HG02943 (cell line): ENCODE results near the gene C1orf232.

Source experiments
- ATAC-seq: cut with Tn5 transposase; IDR thresholded peaks from one replicate; pipeline ENCODE4 v1.9.1; 2021; ENCODE audit warnings: mild to moderate bottlenecking, low read depth, moderate library complexity; ENCODE audit not compliant: unreplicated experiment

Gene C1orf232

DNA sequence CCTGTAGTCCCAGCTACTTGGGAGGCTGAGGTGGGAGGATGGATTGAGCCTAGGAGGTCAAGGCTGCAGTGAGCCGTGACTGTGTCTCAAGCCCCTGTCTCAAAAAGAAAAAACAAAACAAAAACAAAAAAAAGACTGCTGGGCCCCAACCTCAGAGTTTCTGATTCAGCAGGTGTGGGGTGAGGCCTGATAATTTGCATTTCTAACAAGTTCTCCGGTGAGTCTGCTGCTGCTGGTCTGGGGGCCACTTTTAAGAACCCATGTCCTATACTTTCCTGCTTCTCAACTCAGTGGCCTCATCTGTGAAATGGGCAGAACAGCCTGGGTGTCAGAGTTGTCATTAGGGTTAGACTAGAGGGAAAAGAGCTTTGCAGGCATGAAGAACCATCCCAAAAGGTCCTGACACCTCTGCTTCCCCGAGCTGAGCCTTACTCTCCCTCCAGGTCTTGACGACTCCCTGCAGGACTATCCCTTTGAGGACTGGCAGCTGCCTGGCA, 11.3 kb upstream of the C1orf232 start:
- ATAC-seq, result no peak

DNA sequence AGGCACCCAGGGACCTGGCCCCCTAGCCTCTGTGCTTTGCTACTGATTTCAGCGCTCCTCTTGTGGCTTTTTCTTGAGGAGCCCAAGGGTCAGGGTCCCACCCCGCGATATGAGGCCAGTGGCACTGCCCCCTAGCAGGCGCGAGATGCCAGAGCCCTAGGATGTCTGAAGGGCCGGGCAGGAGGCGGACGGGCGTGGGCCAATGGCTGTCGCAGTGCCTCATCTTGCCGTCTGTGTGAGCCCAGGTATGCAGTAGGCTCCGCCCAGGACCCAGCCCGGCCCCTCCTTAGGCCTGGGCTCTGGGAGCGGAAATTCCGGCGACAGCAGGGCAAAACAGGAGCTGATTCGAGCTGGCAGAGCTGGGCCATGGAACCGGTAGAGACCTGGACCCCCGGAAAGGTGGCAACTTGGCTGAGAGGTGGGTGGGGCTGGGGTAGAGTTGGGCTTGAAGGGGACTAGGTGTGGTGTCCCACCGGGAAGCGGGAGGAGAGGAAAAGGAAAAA, 8.5 kb upstream of the C1orf232 start, which contains the start of gene CNKSR1:
CNKSR1 (plus strand) TSS at position 310 of the 503 bp plus-strand sequence; CDS start at position 367, 57 bp downstream.
- ATAC-seq, result no peak

DNA sequence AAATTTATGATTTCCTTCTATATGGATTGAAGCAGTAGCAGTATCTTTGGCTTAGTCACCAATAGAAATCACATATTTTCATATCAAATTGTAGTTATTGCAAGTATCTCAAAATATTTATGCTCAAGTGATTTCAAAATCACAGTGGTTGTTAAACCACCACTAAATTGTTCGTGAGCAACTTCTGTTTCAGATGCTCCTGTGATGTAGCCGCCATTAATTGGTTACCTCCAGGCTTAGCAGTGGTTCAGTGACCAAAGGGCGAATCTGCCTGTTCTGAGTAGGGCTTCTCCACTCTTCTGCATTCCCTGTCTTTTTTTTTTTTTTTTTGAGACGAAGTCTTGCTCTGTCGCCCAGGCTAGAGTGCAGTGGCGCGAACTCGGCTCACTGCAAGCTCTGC, 6.6 kb upstream of the C1orf232 start:
- ATAC-seq, result no peak

DNA sequence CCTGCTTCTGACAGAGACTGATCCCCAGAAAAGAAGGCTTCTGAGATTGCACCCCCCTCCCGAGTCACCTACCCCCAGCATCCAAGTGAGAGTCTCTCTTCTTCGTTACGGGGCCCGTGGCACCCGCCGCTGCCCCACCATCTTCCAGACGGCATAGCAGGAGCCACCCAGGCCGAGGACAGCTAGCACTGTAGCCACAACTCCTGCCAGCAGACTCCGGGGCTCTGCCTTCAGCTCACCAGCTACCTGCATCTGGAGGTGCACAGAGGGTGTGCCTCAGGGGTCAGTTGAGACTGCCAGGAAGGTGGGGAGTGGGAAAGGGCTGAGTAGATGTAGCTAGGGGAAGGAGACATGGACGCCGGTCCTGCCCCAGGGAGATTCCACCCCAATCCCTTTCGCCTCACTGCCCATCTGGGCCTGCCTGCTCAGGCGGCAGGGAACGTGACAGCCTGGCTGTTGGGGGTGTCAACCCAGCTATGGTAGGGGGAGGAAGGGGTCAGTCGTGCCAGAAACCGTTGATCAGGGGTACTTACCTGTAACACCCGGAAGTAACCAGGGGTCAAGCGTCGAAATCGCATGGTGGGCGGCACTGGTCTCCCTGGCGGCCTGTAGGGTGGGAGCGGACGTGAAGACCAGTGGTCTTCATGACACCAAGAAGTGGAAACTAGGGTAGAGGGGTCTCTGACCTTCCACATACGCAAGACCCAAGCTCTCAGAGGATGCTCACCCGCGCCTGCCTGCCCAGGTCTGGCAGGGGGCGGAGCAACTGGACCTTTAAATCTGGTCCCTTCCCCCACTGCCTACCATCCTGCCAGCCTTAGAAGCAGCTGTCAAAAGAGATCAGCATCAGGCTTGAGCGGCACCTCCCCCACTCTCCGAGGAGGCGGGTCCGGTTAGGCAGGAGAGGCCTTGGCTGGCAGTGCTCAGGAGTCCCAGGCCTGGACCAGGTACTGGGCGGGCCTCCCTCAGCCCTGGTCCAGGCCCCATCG, 2.6 kb upstream of the C1orf232 start, which contains the start of gene ZNF593OS:
ZNF593OS (minus strand) TSS at position 749 of the 989 bp plus-strand sequence; CDS start at position 578, 171 bp downstream.
- ATAC-seq, result no peak

DNA sequence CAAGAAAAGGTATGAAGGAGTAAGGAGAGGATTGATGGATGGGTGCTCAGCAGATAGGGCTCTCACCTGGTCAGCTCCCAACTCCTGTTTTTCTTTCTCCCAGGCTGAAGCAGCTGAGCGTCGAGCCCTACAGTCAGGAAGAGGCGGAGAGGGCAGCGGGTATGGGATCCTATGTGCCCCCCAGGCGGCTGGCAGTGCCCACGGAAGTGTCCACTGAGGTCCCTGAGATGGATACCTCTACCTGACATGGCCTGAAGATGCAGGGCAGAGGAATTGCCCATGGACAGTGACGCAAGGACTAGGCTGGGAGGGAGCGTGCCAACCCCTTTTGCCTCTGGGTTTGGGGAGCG, 1.7 kb upstream of the C1orf232 start:
- ATAC-seq, result no peak

DNA sequence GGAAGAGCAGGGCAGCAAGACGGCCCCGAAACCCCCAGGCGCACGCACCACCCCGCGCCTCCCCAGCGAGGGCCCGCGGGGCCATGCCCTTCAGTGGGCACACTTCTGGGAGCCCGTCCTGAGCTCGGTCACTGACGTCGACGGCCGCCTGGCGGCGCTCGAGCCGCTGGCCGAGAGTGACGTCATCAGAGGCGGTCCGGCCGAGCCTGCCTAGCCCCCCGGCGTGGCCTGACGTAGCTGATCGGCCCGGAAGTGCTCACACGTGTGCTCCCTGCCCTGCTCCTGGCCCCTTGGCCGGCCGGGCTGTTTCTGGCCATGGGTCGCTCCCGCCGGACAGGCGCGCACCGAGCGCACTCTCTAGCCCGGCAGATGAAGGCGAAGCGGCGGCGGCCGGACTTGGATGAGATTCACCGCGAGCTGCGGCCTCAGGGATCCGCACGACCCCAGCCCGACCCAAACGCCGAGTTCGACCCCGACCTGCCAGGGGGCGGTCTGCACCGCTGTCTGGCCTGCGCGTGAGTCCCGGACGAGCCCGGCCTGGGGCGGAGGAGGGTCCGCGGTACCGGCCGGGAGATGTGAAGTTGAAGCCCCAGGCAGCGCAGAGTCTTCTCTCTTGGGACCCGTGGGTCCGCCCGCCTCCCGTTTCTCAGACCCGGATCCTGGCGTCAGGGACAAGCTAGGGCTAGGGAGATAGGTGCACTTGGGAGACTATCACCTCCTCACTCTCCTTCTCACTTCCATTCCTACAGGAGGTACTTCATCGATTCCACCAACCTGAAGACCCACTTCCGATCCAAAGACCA, 1.1 kb upstream of the C1orf232 start, which contains the start of gene ZNF593:
ZNF593 (plus strand) TSS at position 240 of the 803 bp plus-strand sequence; CDS start at position 316, 76 bp downstream.
- ATAC-seq, result peak; percentile 75

DNA sequence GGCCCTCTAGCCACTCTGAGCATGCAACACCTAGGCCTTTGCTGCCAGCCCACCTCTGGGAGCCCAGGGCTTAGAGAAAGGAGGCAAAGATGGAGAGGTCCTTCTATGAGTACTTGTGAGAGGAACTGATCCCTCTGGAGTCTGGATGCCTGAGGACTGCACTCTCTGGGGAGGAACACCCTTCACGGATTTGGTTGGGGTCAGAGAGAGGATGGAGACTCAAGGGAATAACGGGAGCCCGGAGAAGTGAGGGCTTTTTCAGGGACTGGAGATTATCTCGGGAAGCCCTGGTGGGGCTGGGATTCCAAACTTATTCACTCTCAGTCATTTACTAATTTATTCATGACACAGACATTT, 413 bp upstream of the C1orf232 start:
- ATAC-seq, result no peak

DNA sequence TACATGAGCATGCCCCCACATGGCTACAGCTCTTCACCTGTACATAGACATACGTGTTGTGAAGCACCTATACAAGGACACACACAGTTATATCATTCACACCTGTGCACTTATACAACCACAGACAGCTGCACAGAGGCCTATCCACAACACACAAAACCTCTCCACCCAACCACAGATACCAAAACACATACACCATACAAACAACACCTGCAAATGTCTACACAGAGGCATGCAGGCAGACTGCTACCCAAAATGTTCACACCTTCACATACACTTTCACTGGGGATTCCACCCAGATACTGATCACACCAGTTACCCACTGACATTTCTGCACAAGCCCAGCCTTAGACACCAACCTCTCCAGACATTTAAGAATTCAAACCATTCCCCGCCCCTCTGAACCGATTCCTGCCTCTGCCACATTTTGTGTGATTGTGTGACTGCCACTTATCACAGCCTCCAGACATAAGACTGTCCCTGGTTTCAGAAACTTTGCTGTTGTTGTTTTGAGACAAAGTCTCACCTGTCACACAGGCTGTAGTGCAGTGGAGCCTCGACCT, 2.0 kb downstream of the C1orf232 start:
- no peak for ATAC-seq

DNA sequence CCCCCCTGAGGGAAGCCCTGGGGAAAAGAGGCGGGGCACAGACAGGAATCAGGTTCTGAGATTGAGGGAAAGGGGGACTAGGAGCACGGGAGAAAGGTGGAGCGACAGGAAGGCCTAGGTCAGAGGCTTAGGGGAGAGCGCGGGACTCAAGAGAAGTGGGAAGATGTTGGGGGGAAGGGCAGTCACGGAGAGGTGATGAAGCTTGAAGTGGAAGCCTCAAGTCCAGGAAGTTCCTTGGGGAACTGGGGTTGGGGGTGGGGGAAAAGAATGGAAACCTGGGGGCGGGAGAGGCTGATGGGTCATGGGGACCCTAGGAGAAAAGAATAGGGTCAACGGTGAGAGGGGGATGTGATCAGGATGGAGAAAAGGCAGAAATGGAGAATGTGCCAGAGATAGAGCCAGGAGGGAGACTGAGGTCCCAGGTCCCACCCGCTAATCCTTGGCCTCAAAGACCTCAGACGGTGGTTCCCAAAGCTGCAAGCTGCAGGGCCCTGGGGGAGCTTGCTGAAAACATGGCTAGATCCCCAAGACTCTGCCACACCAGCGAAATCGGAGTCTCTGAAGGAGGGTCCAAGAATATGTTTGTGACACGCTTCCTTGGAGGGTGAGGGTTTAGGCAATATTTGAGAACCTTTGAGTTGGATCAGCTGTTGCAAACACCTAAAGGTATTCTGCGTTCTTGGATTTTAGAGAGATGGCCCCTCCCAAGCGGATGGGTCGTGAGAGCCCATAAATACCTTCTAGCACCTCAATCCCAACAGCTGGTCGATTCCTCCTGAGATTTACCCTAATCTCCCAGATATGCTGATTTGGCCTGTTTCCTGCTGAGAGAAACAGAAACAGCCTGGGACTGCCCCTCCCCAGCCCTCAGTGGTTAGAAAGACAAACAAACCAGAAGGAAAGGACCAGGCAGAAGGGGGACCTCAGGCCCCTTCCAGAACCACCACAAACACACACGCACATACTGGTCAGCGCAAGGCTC, 3.6 kb downstream of the C1orf232 start:
- no peak for ATAC-seq

DNA sequence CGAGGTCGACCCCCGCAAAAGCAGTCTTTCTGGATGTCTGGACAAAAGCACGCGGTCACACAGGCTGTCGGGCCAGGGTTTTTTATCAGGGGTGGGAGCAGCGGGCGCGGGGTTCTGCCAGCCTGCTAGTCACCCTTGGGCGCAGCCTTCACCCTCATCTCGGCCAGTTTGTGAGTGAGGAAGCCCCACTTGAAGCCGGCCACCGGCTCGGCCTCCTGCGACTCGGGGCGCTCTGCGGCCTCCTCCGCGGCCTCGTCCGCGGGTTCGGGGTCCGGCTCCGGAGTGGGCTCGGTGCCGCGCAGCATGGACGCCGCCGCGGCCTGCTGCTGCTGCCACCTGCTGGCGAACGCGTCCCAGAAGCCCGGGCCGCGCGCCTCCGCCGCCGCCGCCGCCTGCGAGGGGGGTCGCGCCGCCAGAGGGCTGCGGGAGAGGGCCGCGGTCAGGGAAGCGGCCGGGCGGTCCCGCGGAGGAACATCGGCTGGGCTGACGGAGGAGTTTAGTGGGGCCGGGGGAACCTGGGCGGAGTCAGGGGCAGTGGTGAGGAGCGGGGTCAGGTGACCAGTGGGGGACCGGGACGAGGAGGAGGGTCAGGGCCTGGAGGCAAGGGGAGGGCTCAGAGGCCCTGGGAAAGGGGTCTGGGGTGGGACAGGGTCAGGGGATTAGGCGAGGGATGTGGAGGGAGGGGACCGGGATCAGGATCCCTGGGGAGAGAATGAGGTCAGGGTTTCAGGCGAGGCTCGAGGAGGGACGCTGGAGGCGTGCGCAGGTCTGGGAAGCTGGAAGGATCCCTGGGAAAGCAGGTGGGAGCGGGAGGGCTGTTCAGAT, 4.5 kb downstream of the C1orf232 start:
- ATAC-seq, result no peak

DNA sequence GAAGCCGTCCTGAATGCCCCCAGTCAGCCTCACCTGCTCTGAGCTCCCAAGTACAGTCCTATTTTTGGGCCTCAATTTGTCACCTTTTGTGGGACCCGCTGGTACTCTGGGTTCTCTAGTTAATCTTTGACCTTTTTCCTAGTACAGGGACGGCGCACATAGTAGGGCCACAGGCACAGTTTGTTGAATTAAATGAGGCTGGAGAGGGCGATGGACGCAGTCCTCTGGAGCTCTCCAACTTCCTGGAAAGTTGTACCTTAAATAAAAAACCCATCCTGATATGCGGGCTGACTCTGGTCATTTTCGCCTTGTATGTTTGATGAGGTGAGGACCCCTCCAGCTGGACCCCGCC, 5.1 kb downstream of the C1orf232 start:
- no peak for ATAC-seq

DNA sequence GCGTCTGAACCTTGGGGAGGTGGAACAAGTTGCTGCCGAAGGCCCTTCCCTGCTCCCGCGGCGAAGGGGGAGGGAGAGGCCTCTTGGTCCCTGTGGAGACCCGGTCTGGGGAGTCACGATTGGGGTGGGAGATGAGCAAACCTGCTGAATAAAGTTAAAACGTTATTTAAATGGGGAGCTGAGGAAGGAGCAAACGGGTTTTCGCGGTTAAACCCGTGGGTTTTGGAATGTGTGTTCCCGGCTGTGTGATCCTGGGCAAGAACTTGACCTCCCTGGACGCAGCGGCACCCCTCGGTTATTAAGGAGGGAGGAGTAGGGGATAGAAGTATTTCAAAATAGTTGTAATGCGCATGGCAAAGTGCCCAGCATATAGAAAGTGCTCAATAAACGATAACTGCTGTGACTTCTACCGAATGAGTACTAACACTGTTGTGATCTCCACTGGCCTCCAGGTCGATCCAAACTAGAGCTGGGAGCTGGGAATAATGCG, 6.5 kb downstream of the C1orf232 start:
- no peak for ATAC-seq

DNA sequence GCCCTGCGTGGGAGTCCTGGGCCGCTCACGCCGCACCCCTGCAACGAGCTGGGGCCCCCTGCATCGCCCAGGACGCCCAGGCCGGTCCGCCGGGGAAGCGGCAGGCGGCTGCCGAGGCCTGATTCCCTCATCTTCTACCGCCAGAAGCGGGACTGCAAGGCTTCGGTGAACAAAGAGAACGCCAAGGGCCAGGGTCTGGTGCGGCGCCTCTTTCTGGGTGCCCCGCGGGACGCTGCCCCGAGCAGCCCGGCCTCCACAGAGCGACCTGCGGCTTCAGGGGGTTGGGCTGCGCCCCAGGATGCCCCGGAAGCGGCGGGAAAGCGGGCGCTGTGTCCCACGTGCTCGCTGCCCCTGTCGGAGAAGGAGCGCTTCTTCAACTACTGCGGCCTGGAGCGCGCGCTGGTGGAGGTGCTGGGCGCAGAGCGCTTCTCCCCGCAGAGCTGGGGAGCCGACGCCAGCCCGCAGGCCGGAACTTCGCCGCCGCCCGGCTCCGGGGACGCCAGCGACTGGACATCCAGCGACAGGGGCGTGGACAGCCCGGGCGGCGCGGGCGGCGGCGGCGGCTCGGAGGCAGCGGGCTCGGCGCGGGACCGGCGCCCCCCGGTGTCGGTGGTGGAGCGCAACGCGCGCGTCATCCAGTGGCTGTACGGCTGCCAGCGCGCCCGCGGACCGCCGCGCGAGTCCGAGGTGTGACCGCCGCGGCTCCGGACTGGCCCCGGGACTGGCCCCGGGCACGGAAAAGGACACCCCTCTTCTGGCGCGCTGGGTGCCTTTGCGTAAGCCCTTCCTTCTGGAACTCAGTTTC, 7.1 kb downstream of the C1orf232 start:
- no peak for ATAC-seq

DNA sequence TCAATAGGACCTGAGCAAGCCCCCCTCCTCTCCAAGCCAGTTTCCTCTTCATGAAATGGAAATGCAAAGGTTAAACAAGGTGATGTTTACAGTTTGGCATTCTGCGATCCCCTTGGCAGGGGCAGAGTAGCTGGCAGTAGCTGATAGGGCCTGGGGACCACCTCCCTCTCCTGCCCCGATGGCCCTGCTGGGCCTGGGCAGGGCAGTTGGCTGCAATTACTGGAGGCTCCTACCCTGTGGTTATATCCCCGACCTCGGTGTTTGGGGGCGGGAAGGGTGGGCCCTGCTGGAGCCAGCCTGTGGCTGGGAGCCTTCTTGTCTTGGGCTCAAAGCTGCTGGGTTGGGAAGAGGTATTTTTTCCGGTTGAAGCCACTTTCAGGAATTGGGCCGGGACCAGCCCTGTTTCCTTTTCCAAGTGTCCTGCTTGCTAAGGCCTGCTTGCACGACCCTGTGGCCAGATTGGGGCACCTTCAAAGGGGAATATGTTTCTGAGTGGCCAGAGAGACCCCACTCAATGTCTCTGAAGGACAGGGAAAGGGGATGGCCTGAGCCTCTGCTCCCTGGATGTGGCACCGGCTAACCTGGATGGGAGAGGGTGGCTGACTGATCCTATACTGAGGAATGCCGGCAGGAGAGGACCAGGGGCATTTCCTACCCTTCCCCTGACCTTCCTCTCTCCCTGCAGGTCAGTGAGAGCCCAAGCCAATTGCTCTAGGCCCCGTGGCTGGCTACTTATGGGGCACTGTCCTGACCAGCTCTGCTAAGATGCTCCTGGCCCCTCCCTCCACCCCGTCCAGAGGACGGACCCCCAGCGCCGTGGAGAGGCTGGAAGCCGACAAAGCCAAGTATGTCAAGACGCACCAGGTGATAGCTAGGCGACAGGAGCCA, 8.0 kb downstream of the C1orf232 start:
- no peak for ATAC-seq

DNA sequence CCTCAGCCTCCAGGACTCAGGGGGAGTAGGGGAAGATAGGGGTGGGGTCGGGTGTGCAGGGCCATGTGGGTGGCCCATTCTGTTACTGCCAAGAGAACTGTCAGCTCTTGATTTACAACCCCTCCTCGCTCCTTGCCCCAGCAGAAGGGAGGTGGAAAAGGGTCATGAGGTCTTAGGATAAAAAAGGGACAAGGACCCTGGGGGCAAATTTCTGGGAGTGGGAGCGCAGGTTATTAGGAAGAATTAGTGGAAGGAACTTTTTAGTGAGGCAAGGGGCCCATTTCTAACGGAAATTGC, 9.1 kb downstream of the C1orf232 start:
- no peak for ATAC-seq

DNA sequence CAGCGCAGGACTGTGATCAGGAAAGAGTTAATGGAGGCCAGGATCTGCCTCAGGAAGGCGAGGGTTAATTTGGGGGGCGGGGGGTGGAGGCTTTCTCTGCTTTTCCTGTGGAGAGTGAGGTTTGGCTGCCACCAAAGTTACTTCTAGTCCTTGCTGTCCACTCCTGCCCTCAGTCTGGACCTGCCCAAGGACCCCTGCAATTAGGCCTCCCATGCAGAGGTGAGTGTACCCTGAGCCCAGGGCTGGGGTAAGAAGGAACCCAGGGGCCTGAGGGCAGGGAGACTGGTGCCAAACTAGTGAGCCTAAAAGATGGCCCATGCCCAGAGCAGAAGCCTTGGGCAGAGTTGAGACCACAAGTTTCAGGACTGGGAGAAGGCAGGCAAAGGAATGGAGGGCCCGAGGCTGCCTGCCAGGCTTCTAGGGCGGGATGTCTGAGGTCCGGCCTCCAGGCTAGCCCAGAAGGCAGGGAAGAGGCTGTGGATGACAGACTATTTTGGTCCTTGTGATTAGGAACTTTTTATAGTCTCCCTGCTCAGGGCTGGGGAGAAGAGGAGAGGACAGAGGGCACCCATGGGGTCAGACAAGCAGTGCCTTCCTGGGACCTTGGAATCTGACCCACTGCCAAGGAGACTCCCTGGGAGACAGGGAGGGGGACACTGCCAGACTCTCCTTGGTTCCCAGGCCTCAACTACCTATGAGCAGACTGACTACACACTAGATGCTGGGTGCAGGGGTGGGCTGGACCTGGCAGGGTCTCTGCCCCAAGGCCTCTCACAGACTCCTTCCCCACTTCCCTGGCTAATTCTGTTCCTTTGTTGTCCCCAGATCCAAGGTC, 9.6 kb downstream of the C1orf232 start, which contains the start of gene FAM110D:
FAM110D (plus strand) TSS at position 172 of the 835 bp plus-strand sequence. CDS start 2,213 bp downstream, outside the sequence.
- ATAC-seq, result no peak
